GM18868 (cell line): ENCODE measurements around the gene MNAT1.
"Not testable (repeated sequence)": the region's sequence is repeated elsewhere in the genome, so short reads cannot be mapped to it uniquely, and the experiment has no call there.

ENCODE experiments used
- ATAC-seq: cut with Tn5 transposase; IDR thresholded peaks from one replicate; pipeline ENCODE4 v1.9.1; 2021; ENCODE audit warnings: mild to moderate bottlenecking, moderate library complexity; ENCODE audit not compliant: unreplicated experiment

MNAT1 gene

DNA sequence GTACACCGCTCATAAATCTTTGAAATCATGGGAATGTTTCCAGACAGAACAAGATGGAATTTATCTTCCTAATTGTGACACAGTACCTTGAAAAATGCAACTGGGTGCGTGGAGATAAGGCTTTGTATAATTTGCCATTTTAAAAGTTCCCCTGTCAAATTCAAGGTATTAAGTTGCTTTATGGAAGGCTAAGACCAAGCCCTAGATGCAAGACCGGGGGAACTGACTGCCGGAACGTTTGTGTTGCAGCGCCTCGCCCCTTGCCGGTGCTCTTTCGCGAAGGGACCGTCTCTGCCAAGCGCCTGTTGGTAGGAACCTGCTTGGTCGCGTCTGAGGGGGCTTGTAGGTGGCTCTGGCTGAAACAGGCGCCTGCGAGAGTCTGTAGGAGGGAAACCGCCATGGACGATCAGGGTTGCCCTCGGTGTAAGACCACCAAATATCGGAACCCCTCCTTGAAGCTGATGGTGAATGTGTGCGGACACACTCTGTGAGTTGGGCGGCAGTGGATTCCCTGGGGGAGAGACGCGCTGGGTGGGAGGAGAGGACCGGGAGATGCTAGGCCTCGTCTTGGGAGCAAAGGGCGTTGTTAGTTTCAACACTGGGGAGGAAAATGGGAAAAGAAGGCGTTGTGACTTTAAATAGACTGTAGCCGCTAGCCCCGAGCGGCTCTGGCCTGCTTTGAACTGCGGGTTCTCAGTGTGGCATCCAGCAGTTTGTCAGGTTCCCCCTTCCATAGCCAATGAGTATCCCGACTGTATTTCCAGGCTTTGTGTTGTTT is at the start of gene MNAT1:
TSS of gene MNAT1 (plus strand) at position 297 of the 778 bp plus-strand sequence. CDS start at position 399, 102 bp downstream.
- ATAC-seq = peak; percentile 98

DNA sequence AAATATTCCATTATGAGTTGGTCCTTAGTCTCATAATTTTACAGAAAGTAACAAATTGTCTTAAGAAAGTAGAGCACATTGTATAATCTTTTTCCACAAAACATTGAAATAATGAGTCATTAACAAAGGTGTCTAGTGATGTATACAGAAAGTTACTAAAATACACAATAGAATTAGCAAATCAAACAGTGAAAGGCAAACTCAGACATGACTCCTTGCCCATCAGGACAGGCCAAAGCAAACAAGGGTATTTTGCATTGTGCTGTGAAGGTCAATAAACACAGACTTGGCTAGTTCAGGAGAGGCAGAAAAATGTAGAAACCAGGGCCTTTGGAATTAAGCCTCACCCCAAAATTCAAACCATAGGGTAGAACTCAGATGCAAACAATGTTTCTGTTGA is 47.7 kb upstream of the MNAT1 start:
- no peak for ATAC-seq

DNA sequence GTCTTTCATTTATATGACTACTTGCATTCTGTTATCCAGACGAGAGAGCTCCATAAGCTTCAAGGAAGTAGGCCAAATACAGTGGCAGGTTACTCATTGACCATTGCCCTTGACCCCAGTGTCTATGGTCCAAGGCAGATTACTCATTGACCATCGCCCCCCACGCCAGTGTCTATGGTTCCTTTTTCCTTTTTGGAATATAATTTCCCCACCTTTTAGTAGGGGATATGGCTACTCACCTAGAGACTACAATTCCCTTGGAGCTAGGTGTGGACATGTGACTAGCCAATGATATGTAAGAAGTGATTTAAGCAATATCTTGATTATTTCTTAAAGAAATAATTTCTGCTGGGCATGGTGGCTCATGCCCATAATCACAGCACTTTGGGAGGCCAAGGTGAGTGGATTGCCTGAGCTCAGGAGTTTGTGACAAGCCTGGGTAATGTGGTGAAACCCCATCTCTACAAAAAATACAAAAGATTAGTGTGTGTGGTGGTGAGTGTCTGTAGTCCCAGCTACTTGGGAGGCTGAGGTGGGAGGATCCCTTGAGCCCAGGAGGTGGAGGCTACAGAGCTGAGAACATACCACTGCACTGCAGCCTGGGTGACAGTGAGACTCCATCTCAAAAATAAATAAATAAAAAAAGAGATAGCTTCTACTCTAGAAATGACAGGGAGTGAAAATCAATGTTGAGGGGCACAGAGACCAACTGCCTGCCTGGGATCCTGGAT is 43.0 kb upstream of the MNAT1 start:
- no peak for ATAC-seq

DNA sequence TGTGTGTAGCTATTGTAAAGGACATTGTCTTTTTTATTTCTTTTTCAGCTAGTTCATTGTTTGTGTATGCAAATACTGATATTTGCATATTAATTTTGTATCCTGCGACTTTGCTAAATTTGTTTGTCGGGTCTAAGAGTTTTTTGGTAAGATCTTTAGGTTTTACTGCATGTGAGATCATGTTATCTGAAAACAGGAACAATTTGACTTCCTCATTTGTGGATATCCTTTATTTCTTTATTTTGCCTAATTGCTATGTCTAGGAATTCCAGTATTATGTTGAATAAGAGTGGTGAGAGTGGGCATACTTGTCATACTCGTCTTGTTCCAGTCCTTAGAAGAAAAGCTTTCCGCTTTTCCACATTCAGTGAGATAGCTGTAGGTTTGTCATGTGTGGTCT is 39.2 kb upstream of the MNAT1 start:
- no peak for ATAC-seq

DNA sequence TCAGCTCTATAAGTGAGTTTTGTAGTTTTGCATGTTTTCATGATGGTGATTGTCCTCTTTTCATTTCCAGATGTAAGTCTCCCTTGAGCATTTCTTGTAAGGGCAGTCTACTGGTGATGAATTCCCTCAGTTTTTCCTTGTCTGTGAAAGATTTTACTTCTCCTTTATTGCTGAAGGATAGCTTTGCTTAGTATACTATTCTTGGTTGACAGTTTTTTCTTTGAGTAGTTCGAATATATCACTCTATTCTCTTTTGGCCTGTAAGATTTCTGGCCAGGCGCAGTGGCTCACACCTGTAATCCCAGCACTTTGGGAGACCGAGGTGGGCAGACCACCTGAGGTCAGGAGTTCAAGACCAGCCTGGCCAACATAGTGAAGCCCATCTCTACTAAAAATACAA is 34.0 kb upstream of the MNAT1 start:
- no peak for ATAC-seq

DNA sequence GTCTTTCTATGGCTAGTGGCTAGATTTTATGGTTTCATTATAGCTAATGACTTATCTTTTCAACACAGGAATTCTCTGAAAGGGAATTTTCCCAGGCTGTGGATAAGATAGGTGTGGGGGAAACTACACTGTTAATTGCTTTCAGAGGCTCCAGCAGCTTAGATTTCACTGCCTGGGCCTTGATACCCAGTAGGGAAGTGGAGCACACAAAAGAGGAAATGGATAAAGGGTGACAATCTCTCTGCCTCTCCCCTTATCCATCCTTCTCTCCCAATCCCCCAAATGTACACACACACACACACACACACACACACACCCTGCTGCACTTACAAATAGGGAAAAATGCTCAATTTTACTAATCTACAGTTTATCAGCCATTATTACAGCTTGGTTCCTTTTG is 29.5 kb upstream of the MNAT1 start:
- no peak for ATAC-seq

DNA sequence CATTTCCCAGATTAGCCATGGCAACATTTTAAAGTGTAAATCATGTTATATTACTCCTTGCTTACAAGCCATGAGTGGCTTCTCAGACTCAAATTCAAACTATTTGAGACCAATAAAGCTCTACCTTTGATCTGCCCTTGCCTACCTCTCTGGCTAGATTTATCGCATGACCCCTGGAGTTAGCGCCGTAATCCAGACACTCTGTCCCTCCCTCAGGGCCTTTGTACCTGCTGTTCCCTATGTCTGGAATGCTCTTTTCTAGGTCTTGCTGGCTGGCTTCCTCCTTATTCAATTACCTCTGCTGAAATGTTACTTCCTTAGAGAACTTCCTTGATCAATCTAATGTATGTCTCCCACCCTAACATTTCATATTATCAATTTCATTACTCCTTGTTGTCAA is 26.7 kb upstream of the MNAT1 start:
- no peak for ATAC-seq

DNA sequence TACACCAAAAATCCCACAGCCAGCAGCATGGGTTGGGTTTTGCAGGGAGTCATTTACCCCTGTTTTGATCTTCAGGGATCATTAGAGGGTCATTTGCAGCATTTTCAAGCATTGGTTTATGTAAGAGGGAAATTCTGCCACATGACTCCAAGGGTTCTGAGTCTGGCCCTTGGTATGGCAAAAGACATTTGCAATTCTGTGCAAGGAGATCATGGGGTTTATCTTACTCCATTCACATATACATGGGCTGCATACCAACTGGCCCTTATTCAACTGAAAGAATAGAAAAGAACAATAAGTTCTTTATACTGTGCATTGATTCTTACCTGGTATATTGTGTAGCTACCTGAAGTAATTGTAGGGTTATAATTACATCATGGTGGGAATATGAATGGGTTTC is 24.1 kb upstream of the MNAT1 start:
- no peak for ATAC-seq

DNA sequence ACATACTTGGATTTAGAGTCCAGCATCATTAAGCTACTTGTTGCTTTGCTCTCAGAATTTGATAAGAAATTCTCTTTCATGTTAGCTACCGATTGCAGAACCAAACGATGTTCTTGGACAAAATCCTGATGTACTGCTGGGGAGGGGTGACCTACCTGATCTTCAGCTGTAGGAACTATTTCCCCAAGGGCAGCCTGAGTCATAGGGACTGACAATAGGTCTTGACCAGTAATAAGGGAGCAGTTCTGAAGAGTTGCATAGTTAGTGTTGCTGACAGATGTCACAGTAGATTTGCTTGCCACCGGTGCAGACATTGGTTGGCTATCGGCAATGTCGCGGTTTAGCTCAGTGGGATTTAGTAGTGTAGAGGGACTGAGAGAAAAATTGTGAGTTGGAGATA is 21.0 kb upstream of the MNAT1 start:
- no peak for ATAC-seq

DNA sequence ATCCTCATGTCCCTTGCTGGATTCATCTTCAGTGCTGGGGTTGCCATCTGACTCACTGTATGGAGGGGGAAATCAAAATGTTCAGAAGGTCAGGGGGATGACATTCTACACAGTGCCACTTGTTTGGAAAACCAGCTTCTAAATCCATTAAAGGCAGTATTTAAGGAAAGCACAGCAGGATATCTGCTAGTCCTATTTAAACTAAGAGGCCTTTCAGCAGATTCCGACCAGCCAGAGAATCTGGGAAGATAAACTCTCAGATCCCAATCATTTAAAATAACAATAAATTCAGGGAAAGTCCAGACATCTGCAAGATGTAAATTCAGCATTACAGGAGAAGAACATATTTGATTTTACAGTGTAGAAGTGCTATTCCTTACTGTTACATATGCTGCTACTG is 14.2 kb upstream of the MNAT1 start:
- ATAC-seq = no peak

DNA sequence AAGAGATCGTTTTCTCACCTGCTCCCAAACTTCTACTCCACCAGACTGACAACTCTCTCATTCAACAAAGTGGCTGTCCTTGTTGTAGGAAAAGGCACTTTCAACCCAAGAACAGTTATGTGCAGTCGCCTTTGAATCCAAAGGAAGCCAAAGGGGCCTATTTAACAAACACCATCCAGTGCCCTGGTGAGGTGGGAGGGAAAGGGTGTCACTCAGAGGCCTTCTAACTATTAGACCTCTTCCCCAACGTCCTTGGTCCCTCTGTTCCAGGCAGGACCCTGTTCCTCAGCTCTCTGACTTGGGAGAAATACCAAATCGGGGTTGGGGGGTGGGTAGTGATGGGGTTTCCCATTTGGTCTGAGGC is 13.6 kb upstream of the MNAT1 start:
- ATAC-seq = no peak

DNA sequence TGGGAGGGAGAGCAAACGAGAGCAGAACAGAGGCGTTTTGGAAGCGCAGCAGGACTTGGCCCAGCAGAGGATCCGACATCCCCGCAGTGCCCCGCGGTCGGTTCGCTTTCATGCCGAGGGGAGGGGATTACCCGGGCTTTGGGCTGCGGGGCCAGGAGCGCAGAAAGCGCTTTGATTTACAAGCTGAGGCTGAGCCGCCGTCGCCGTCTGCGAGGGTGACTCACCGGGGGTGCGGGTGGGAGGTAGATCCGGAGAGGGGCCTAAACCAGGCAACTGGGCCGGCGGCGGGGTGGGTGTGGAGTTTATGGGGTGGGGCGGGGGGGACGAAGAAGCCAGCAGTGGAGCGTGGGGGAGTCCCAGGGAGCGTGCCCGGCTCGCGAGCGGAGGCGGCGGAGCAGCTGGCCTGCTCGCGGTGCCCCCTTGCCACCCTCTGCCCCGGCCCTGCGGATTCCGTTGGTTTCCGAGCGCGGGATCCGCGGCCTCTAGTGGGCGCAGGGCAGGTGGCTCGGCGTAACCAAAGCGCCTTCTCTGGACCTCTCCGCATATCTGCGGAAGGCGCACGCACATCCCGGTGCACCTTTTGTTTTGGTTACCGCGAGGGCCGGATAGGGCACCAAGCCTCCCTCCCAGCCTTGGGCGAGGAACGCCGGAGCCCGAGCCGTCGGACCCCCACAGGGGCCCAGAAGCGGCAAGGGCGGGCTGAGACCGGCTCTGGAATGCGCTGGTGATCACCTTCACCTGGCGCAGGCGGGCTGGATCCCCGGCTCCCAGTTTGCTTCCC is 13.0 kb upstream of the MNAT1 start:
- ATAC-seq = no peak

DNA sequence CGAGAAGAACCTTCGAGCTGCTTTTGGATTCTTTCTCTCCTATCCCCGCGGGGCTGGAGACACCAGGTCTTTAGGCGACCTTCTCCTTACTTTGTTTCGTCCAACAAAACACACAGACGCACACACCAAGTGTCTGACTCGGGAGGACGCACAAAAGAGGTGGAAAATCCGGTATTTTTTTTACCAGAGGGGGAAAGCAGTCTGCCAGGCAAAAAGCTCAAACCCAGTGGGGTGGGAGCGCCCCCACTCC is 12.5 kb upstream of the MNAT1 start:
- ATAC-seq = no peak

DNA sequence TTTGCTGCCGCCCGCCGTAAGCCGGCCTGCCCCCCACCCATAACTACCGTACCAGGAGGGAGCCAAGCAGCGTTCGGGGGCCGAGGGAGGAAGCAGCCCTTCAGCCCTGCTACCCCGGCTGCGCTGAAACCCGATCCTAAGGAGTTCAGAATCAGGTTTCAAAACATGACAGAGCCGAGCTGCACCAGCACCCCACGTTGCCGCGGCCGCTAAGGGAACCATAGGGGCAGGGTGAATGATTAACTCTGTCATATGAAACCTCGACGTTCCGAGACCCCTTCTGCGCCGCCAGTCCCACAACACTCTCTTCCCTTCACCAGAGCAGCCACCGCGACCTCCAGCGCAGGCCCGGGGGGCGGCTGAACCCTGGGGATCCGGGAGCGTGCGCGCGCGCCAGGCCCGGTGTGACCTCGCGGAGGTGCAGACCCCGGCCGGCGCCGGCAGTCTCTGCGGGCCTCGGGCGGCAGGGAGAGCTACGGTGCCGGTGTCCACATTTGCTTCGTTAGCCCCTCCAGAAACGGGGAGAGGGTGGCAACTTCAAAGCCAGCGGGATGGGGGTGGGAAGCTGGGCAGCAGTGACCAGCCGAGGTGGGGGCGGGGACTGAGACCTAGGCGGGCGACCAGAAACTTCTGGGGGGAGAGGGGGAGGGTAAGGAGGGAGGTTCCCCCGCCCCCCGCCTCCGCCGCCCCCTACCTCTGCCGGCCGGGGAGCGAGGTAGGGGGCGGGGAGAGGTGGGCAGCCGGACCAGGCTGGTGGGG is 12.0 kb upstream of the MNAT1 start:
- no peak for ATAC-seq

DNA sequence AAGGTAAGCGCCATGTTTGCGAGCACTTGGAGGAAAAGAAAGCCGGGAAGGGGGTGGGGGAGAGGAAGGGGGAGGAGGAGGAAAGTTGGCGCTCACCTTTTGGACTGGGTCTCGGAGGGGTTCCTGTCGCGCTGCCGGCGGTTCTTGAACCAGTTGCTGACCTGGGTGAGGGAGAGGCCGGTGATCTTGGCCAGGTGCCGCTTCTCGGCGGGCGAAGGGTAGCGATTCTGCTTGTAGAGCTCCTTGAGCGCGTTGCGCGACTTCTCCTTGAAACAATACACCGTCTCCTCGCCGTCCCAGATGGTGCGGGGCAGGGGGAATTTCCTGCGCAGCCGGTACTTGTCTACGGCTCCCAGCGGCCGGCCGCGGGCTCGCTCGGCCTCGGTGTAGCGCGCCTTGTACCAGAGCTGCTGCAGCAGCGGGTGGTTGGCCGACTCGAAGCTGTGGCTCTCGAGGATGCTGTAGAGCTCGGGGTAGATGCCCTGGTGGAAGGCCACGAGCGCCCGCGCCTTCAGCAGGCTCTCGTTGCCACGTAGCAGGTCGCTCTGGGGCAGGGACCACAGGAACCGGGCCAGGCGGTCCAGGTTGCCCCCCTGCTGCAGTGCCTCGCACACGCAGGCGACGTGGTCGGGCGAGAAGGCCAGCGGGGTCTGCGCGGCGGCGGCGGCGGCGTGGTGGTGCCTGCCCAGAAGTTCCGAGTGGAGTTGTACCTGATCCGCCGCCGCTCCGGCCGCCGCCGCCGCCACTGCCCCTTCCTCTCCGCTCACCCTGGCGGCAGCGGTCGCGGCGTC is 11.2 kb upstream of the MNAT1 start:
- peak; percentile 40 for ATAC-seq

DNA sequence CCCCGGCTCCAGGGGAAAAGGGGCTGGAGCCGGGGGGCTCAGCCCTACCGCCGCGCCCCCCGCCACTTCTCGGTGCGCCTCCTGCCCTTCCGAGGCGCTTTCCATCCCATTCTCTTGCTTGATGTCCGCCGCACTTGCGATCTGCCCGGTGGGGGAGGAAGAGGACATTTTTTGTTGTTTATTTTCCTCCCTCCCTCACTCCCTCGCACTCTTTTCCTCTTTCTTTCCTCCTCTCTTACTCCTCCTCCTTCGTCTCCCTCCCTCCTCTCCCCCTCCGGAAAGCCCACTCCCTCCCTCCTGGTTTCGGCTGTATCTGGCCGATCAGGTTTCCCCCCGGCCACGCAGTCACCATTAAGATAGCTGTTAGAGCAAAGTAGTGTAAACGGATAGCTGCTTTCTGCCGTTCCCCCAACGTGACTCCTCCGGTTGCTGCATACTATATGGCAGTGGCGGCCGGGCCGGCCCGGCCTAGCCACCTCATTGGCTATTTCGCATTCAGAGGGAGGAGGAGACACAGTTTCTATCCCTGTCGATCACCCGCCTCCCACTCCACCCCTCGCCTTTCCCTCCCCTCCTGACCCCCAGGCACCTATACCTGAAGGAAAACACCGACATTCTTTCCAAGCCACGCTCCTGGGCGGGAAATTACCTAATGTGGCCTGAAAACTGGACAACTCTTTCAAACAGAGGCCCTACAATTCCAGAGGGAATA is 10.5 kb upstream of the MNAT1 start, which contains the start of gene SIX4:
TSS of gene SIX4 (minus strand) at position 445 of the 712 bp plus-strand sequence. CDS start at position 168, 277 bp downstream.
- peak; percentile 71 for ATAC-seq

DNA sequence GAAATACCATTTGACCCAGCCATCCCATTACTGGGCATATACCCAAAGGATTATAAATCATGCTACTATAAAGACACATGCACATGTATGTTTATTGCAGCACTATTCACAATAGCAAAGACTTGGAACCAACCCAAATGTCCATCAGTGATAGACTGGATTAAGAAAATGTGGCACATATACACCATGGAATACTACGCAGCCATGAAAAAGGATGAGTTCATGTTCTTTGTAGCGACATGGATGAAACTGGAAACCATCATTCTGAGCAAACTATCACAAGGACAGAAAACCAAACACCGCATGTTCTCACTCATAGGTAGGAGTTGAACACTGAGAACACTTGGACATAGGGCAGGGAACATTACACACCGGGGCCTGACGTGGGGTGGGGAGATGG is 3.3 kb upstream of the MNAT1 start:
- not testable (repeated sequence) for ATAC-seq

DNA sequence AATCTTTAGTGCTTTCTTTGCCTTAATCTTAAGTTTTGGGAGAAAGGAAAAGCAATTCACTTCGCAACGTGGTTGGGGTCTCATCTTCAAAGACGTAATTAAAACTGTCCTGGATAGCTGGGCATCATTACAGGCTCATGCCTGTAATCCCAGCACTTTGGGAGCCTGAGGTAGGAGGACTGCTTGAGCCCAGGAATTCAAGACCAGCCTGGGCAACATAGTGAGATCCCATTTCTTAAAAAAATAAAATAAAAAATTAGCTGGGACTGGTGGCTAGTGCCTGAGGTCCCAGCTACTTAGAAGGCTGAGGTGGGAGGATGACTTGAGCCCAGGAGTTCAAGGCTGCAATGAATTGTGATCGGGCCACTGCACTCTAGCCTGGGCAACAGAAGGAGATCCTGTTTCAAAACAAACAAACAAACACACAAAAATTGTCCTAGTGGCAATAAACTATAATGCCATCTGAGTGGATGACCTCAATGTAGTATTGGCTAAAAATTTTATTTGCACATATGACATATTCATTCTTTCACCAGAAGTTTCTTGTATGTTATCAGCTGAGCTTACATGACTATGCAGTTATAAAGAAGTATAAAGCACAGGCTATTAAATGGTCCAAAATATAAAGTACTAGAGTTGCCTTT is 1.6 kb upstream of the MNAT1 start:
- ATAC-seq = no peak

DNA sequence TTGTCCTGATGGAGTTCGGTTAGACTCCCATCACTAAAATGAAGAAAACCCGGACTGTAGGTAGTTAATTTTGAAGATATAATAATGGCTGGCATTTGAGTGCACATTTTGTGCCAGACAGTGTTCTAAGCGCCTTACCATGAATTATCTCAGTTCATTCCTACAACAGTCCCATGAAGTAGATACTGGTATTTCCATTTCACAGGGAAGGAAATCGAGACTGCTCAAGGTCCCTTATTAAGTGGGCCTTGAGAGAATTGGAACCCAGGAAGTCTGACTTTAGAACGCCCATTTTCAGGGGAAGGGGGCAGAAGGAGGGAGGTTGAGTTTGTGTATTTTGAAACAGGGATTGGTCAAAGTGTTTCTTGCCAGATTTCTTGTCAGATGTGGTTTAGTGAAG is 855 bp downstream of the MNAT1 start:
- ATAC-seq = no peak
